Gastrocnemius medialis (tissue), 4 donors: ENCODE measurements around the gene UCK2. TPM values are rescaled to one million over a fixed set of nuclear protein-coding genes. Genes with fewer than 3 reads are reported as not detected.

ENCODE experiments used
- ATAC-seq, 2 donors: fragments of 150-250 bp; one replicate each; pipeline ENCODE4 v1.9.1; 2016
- DNase-seq, 2 donors: peaks; one replicate each; pipeline ENCODE4 v3.0.0-alpha.2; 2019
- H3K27ac ChIP-seq, 4 donors: fragments of 200-600 bp; sonication (generic); 1 replicate in 1 of 4; 2 replicates in 3 of 4; pipeline ENCODE4 v1.5.1; 2016 to 2018; ENCODE audit warnings: mild to moderate bottlenecking in 2 of 4, moderate library complexity in 1 of 4
- H3K27me3 ChIP-seq, 3 donors: fragments of 200-600 bp; sonication (generic) in 2 of 3; 1 replicate in 1 of 3; 2 replicates in 2 of 3; pipeline versions ENCODE4 v1.5.1 to v1.6.0; 2016 to 2019; ENCODE audit warnings: mild to moderate bottlenecking in 1 of 3, moderate library complexity in 1 of 3
- H3K36me3 ChIP-seq, 2 donors: fragments of 200-600 bp; sonication (generic) in 1 of 2; one replicate each; pipeline ENCODE4 v1.5.1; 2017 to 2018
- H3K4me1 ChIP-seq, 2 donors: fragments of 200-600 bp; sonication (generic) in 1 of 2; one replicate each; pipeline ENCODE4 v1.5.1; 2016 to 2017; ENCODE audit warnings: mild to moderate bottlenecking in 2 of 2
- H3K4me3 ChIP-seq, 4 donors: fragments of 200-600 bp; sonication (generic) in 3 of 4; 1 replicate in 1 of 4; 2 replicates in 3 of 4; pipeline ENCODE4 v1.5.1; 2016 to 2019; ENCODE audit warnings: mild to moderate bottlenecking in 2 of 4
- H3K9me3 ChIP-seq, 3 donors: fragments of 200-600 bp; sonication (generic) in 2 of 3; 1 replicate in 1 of 3; 2 replicates in 2 of 3; pipeline ENCODE4 v1.5.1; 2016 to 2019
- POLR2A ChIP-seq, 2 donors: fragments of 450-650 bp; IDR thresholded peaks; one replicate each; pipeline ENCODE4 v1.6.1; 2017; ENCODE audit warnings: antibody characterized with exemption in 2 of 2, mild to moderate bottlenecking in 2 of 2, moderate library complexity in 2 of 2
- in situ Hi-C, 4 donors: fragments of 200-750 bp; cut with MboI; loops; one replicate each; pipeline versions ENCODE4 v1.15.0 to v1.8.0; 2017; ENCODE audit warnings: low sequenced_read_pairs in 4 of 4
- intact Hi-C: fragments of 100-400 bp; cut with DNase I; formaldehyde crosslinking; loops from one replicate; pipeline ENCODE4 v1.15.1; 2023; ENCODE audit warnings: low total_unique reads
- total RNA-seq, 4 donors: library from RNA; depleted of rRNA; stranded (reverse); fragments of >200 nt; gene quantifications; one replicate each; pipeline versions ENCODE4 v1.1.0 to v1.2.3, GENCODE V29; 2016
- TF ChIP-seq, protein P1 (sequence below), 5 experiments: fragments of 450-650 bp in 3 of 5; fragments of 200-600 bp in 2 of 5; sonication (generic) in 2 of 5; IDR thresholded peaks in 4 of 5; conservative IDR thresholded peaks in 1 of 5; 1 replicate in 4 of 5; 2 replicates in 1 of 5; pipeline ENCODE4 v1.5.1; 2016 to 2019; ENCODE audit warnings: antibody characterized with exemption in 5 of 5, mild to moderate bottlenecking in 3 of 5, moderate library complexity in 3 of 5

UCK2 gene
- total RNA-seq, 4 donors from 2014 or later = 14.0 to 32.7 (median 24.1) TPM

DNA sequence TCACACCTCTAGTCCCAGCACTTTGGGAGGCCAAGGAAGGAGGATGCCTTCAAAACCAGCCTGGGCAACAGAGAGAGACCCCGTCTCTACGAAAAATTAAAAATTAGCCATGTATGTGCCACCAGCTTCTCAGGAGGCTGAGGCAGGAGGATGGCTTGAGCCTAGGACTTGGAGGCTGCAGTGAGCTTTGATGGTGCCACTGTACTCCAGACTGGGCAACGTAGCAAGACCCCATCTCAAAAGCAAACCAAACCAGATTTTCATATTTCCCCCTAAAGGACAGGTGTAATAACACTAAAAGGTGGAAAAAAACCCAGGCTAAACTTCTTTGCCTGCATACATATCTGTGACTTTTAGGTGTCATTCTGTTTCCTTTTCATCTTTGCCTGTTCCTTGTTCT is 3.7 kb downstream of the UCK2 start:
- intact Hi-C loops = no loop called here
- in situ Hi-C loops = no loop called here
- TF ChIP-seq, protein P1, sequence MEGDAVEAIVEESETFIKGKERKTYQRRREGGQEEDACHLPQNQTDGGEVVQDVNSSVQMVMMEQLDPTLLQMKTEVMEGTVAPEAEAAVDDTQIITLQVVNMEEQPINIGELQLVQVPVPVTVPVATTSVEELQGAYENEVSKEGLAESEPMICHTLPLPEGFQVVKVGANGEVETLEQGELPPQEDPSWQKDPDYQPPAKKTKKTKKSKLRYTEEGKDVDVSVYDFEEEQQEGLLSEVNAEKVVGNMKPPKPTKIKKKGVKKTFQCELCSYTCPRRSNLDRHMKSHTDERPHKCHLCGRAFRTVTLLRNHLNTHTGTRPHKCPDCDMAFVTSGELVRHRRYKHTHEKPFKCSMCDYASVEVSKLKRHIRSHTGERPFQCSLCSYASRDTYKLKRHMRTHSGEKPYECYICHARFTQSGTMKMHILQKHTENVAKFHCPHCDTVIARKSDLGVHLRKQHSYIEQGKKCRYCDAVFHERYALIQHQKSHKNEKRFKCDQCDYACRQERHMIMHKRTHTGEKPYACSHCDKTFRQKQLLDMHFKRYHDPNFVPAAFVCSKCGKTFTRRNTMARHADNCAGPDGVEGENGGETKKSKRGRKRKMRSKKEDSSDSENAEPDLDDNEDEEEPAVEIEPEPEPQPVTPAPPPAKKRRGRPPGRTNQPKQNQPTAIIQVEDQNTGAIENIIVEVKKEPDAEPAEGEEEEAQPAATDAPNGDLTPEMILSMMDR (IDR thresholded peaks at IDR 0.05 in 4 of 5, conservative IDR thresholded peaks at IDR 0.05 in 1 of 5) = no peak
- no peak for TF ChIP-seq POLR2A (IDR thresholded peaks at IDR 0.05)

DNA sequence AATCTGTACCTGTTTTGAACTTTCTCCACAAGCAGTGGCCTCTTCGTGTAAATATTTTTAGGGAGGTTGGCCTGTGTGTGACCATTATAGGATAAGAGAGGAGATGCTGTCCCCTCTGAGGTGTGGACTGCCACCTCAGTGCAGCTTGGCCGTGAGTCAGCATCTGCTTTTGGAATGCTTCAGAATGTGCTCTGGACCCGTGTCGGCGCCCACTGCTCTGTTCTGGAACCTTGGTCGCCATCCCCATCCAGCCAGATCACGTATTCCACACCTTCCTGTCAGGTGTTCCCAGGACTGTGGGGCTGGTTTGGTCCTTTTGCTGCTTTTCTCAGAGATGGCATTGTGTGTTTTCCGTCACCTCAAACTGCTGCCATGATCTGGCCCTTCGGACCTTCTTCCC is 5.5 kb downstream of the UCK2 start:
- in situ Hi-C loops = no loop called here

More for the DNA sequence above, 3.7 kb downstream of the UCK2 start:
- no peaks in the 10 kb centered on the region for H3K27me3 ChIP-seq
- peaks cover 9 to 18% of the 10 kb centered on the region in 2 donors for H3K4me1 ChIP-seq
- H3K9me3 ChIP-seq = no peaks in the 10 kb centered on the region
- no peak for ATAC-seq
- H3K4me3 ChIP-seq = no peak overlapping the region
- DNase-seq = no peak
- no peaks in the 10 kb centered on the region for H3K36me3 ChIP-seq
- H3K27ac ChIP-seq = no peak overlapping the region

GRCh38 chr1:165833358-165833757 is 5.9 kb downstream of the UCK2 start:
- DNase-seq (no peak), ATAC-seq (no peak)
- no peak overlapping the region for H3K4me3 ChIP-seq
- no peak overlapping the region for H3K27ac ChIP-seq
- in situ Hi-C loops = no loop called here
- no peaks in the 10 kb centered on the region for H3K27me3 ChIP-seq
- no peaks in the 10 kb centered on the region for H3K9me3 ChIP-seq
- TF ChIP-seq POLR2A (IDR thresholded peaks at IDR 0.05) = no peak
- TF ChIP-seq, protein P1 (IDR thresholded peaks at IDR 0.05 in 4 of 5, conservative IDR thresholded peaks at IDR 0.05 in 1 of 5) = no peak
- intact Hi-C loops = no loop called here
- peaks cover 25 to 29% of the 10 kb centered on the region in 2 donors for H3K4me1 ChIP-seq
- no peaks in the 10 kb centered on the region for H3K36me3 ChIP-seq

More for the DNA sequence above, 5.5 kb downstream of the UCK2 start:
- Histone ChIP-seq H3K9me3 (no peaks in the 10 kb centered on the region), H3K27me3 (no peaks in the 10 kb centered on the region), H3K27ac (no peak overlapping the region), H3K36me3 (no peaks in the 10 kb centered on the region), H3K4me1 (peaks cover 25 to 29% of the 10 kb centered on the region in 2 donors), H3K4me3 (no peak overlapping the region)
- DNase-seq = no peak
- TF ChIP-seq, protein P1 (IDR thresholded peaks at IDR 0.05 in 4 of 5, conservative IDR thresholded peaks at IDR 0.05 in 1 of 5) = no peak
- no peak for TF ChIP-seq POLR2A (IDR thresholded peaks at IDR 0.05)
- no peak for ATAC-seq
- intact Hi-C loops = no loop called here

GRCh38 chr1:165834229-165834628 is 6.8 kb downstream of the UCK2 start:
- no peaks in the 10 kb centered on the region for H3K36me3 ChIP-seq
- TF ChIP-seq, protein P1 (IDR thresholded peaks at IDR 0.05 in 4 of 5, conservative IDR thresholded peaks at IDR 0.05 in 1 of 5) = no peak
- TF ChIP-seq POLR2A (IDR thresholded peaks at IDR 0.05) = no peak
- H3K27me3 ChIP-seq = no peaks in the 10 kb centered on the region
- no peak for ATAC-seq
- H3K27ac ChIP-seq = no peak overlapping the region
- no peaks in the 10 kb centered on the region for H3K9me3 ChIP-seq
- no peak overlapping the region for H3K4me3 ChIP-seq
- H3K4me1 ChIP-seq = peaks cover 23 to 26% of the 10 kb centered on the region in 2 donors
- intact Hi-C loops (no loop called here), in situ Hi-C loops (no loop called here)
- no peak for DNase-seq

- H3K4me3 ChIP-seq = no peak overlapping the region
- peaks cover 18 to 20% of the 10 kb centered on the region in 2 donors for H3K4me1 ChIP-seq
- no peaks in the 10 kb centered on the region for H3K9me3 ChIP-seq
- intact Hi-C loops = loop anchor here (5.0 kb wide), 1 partner anchor 547 kb away; no protein-coding TSS in a partner anchor
- in situ Hi-C loops = no loop called here
- ATAC-seq (no peak), DNase-seq (no peak)
- TF ChIP-seq POLR2A (IDR thresholded peaks at IDR 0.05) = no peak
- TF ChIP-seq, protein P1 (IDR thresholded peaks at IDR 0.05 in 4 of 5, conservative IDR thresholded peaks at IDR 0.05 in 1 of 5) = no peak
- no peaks in the 10 kb centered on the region for H3K27me3 ChIP-seq
- no peaks in the 10 kb centered on the region for H3K36me3 ChIP-seq
- H3K27ac ChIP-seq = no peak overlapping the region
Observed at GRCh38 chr1:165834881-165835280, 7.5 kb downstream of the UCK2 start.
